Liver (tissue), 9 donors: Measurements from ENCODE around the gene SEMA4B. TPM values are rescaled to one million over a fixed set of nuclear protein-coding genes. Genes with fewer than 3 reads are reported as not detected.

Experiments used
- DNase-seq: peaks from one replicate; pipeline ENCODE4 v3.0.0-alpha.2; 2017; ENCODE audit warnings: low spot score
- H3K27ac ChIP-seq, 2 donors: one replicate each; pipeline ENCODE4 v1.7.0; 2013; ENCODE audit warnings: inconsistent platforms in 2 of 2, low read length in 2 of 2, control low read depth in 1 of 2, low read depth in 1 of 2, mild to moderate bottlenecking in 1 of 2
- H3K27me3 ChIP-seq, 4 donors: one replicate each; pipeline versions ENCODE4 v1.6.1 to v1.7.0; 2013; ENCODE audit warnings: low read length in 3 of 4, inconsistent platforms in 1 of 4, mild to moderate bottlenecking in 1 of 4, moderate library complexity in 1 of 4; ENCODE audit not compliant: control insufficient read depth in 4 of 4, insufficient read depth in 4 of 4
- H3K36me3 ChIP-seq, 4 donors: one replicate each; pipeline versions ENCODE4 v1.6.1 to v1.7.0; 2013; ENCODE audit warnings: low read length in 3 of 4, mild to moderate bottlenecking in 3 of 4, low read depth in 1 of 4, moderate library complexity in 1 of 4; ENCODE audit not compliant: control insufficient read depth in 4 of 4, insufficient read depth in 3 of 4
- H3K4me1 ChIP-seq, 4 donors: one replicate each; pipeline versions ENCODE4 v1.6.1 to v1.7.0; 2013; ENCODE audit warnings: low read length in 3 of 4, mild to moderate bottlenecking in 3 of 4, moderate library complexity in 1 of 4; ENCODE audit not compliant: control insufficient read depth in 4 of 4, insufficient read depth in 4 of 4
- H3K4me3 ChIP-seq, 3 donors: one replicate each; pipeline versions ENCODE4 v1.6.1 to v1.7.0; 2013; ENCODE audit warnings: low read length in 3 of 3, control low read depth in 1 of 3, low read depth in 1 of 3, mild to moderate bottlenecking in 1 of 3
- H3K9ac ChIP-seq, 2 donors: one replicate each; pipeline ENCODE4 v1.7.0; 2013; ENCODE audit warnings: low read length in 2 of 2, mild to moderate bottlenecking in 2 of 2, moderate library complexity in 2 of 2, control low read depth in 1 of 2, low read depth in 1 of 2
- H3K9me3 ChIP-seq, 4 donors: one replicate each; pipeline versions ENCODE4 v1.6.1 to v1.7.0; 2013; ENCODE audit warnings: low read length in 3 of 4; ENCODE audit not compliant: control insufficient read depth in 4 of 4
- CTCF ChIP-seq: fragments of 150-350 bp; IDR thresholded peaks from 2 replicates; pipeline ENCODE4 v1.5.1; 2017; ENCODE audit warnings: improper control_type of control experiment, low read depth, low read length; ENCODE audit not compliant: missing input control
- EGR1 ChIP-seq, 2 donors: IDR thresholded peaks; 2 replicates each; pipeline ENCODE4 v1.6.1; 2016 to 2018; ENCODE audit warnings: antibody characterized with exemption in 2 of 2, low read depth in 2 of 2
- FOXA1 ChIP-seq: IDR thresholded peaks from 2 replicates; pipeline ENCODE4 v1.6.1; 2016; ENCODE audit warnings: antibody characterized with exemption
- FOXA2 ChIP-seq: IDR thresholded peaks from 2 replicates; pipeline ENCODE4 v1.6.1; 2016; ENCODE audit warnings: antibody characterized with exemption
- GABPA ChIP-seq, 2 donors: IDR thresholded peaks in 1 of 2; conservative IDR thresholded peaks in 1 of 2; 2 replicates each; pipeline ENCODE4 v1.6.1; 2016; ENCODE audit warnings: antibody characterized with exemption in 2 of 2, mild to moderate bottlenecking in 1 of 2, moderate library complexity in 1 of 2
- HNF4A ChIP-seq, 2 donors: conservative IDR thresholded peaks; 2 replicates each; pipeline ENCODE4 v1.6.1; 2016; ENCODE audit warnings: antibody characterized with exemption in 2 of 2, mild to moderate bottlenecking in 2 of 2
- HNF4G ChIP-seq: IDR thresholded peaks from 2 replicates; pipeline ENCODE4 v1.6.1; 2016; ENCODE audit warnings: antibody characterized with exemption
- JUND ChIP-seq, 2 donors: IDR thresholded peaks; 2 replicates each; pipeline ENCODE4 v1.6.1; 2016; ENCODE audit warnings: antibody characterized with exemption in 2 of 2
- MAX ChIP-seq: IDR thresholded peaks from 2 replicates; pipeline ENCODE4 v1.6.1; 2016; ENCODE audit warnings: antibody characterized with exemption
- NR2F2 ChIP-seq: IDR thresholded peaks from 2 replicates; pipeline ENCODE4 v1.6.1; 2016; ENCODE audit warnings: antibody characterized with exemption
- RAD21 ChIP-seq, 2 donors: IDR thresholded peaks; 2 replicates each; pipeline ENCODE4 v1.6.1; 2016; ENCODE audit warnings: antibody characterized with exemption in 2 of 2, mild to moderate bottlenecking in 2 of 2
- RXRA ChIP-seq, 2 donors: IDR thresholded peaks; 2 replicates each; pipeline ENCODE4 v1.6.1; 2017 to 2018; ENCODE audit warnings: antibody characterized with exemption in 2 of 2, mild to moderate bottlenecking in 1 of 2
- SP1 ChIP-seq: IDR thresholded peaks from 2 replicates; pipeline ENCODE4 v1.6.1; 2018; ENCODE audit warnings: antibody characterized with exemption, mild to moderate bottlenecking
- TAF1 ChIP-seq: conservative IDR thresholded peaks from 2 replicates; pipeline ENCODE4 v1.6.1; 2016; ENCODE audit warnings: antibody characterized with exemption, mild to moderate bottlenecking
- YY1 ChIP-seq: IDR thresholded peaks from 2 replicates; pipeline ENCODE4 v1.6.1; 2016; ENCODE audit warnings: antibody characterized with exemption, mild to moderate bottlenecking
- WGBS: extraction: QIAGEN DNeasy Blood & Tissue Kit; methylation state at CpG from one replicate; pipeline ENCODE4 v1.1.7; 2013; 5-methylcytosine and 5-hydroxymethylcytosine counted together
- polyA plus RNA-seq, 2 donors: library from polyadenylated mRNA; stranded (reverse) in 1 of 2; unstranded in 1 of 2; fragments of 200-250 nt in 1 of 2; fragments of >200 nt in 1 of 2; fragmentation: Nextera tagmentation in 1 of 2; extraction: Ambion mirVana in 1 of 2; gene quantifications; one replicate each; pipeline versions ENCODE4 v1.2.1 to v1.2.3, GENCODE V29; 2013 to 2015
- total RNA-seq, 2 donors: library from RNA; depleted of rRNA; stranded (reverse); fragments of >200 nt; gene quantifications; one replicate each; pipeline ENCODE4 v1.2.3, GENCODE V29; 2014
- TF ChIP-seq, protein P1 (sequence below): IDR thresholded peaks from 2 replicates; pipeline ENCODE4 v1.6.1; 2016; ENCODE audit warnings: antibody characterized with exemption
- TF ChIP-seq, protein P2 (sequence below): IDR thresholded peaks from 2 replicates; pipeline ENCODE4 v1.6.1; 2016; ENCODE audit warnings: antibody characterized with exemption, mild to moderate bottlenecking
- TF ChIP-seq, protein P3 (sequence below): IDR thresholded peaks from 2 replicates; pipeline ENCODE4 v1.6.1; 2016; ENCODE audit warnings: antibody characterized with exemption
- donor health status: healthy.
- donor health status: healthy.
- donor health status: healthy.
- donor health status: healthy.
- donor health status: healthy.

SEMA4B gene
- total and polyA plus RNA-seq, 4 donors = 14.3 to 52.2 (median 27.0) TPM

- Histone ChIP-seq H3K27ac (peak overlapping the region; percentile 81 to 89), H3K4me1 (peaks cover 11 to 19% (median 14%) of the 10 kb centered on the region in 4 donors), H3K9ac (no peak overlapping the region), H3K36me3 (no peaks in the 10 kb centered on the region), H3K27me3 (no peaks in the 10 kb centered on the region), H3K9me3 (no peaks in the 10 kb centered on the region), H3K4me3 (no peak overlapping the region)
- 100% methylated on average over 1 of the region's 1 CpG for WGBS
- DNase-seq = no peak
- TF ChIP-seq FOXA2 = no peak
- TF ChIP-seq GABPA (IDR thresholded peaks at IDR 0.05 in 1 of 2, conservative IDR thresholded peaks at IDR 0.05 in 1 of 2) = no peak
- no peak for TF ChIP-seq YY1
- TF ChIP-seq EGR1 (IDR thresholded peaks at IDR 0.05; ENCODE audit: low read depth in 2 of 2) = no peak
Observed at GRCh38 chr15:90165157-90165556, 36.0 kb upstream of the SEMA4B start.

- H3K27ac ChIP-seq = peak overlapping the region; percentile 81 to 89
- DNase-seq = no peak
- H3K9ac ChIP-seq = no peak overlapping the region
- no peak overlapping the region for H3K4me3 ChIP-seq
- WGBS = 35% methylated on average over 14 of the region's 14 CpGs
- no peaks in the 10 kb centered on the region for H3K36me3 ChIP-seq
- peaks cover 6 to 12% (median 10%) of the 10 kb centered on the region in 4 donors for H3K4me1 ChIP-seq
- no peak for TF ChIP-seq HNF4G
- no peak for TF ChIP-seq CTCF
- TF ChIP-seq FOXA2 = peak; percentile 39
- peak; percentile 85 to 95 for TF ChIP-seq RXRA (IDR thresholded peaks at IDR 0.05)
- peak; percentile 93 for TF ChIP-seq MAX
- TF ChIP-seq EGR1 (IDR thresholded peaks at IDR 0.05; ENCODE audit: low read depth in 2 of 2) = peak in 1 of 2 donors; percentile 79
- TF ChIP-seq SP1 = peak; percentile 78
- TF ChIP-seq TAF1 = no peak
- peak; percentile 38 for TF ChIP-seq NR2F2
- TF ChIP-seq YY1 = no peak
- peak in 1 of 2 donors; percentile 78 for TF ChIP-seq GABPA (IDR thresholded peaks at IDR 0.05 in 1 of 2, conservative IDR thresholded peaks at IDR 0.05 in 1 of 2)
- peak; percentile 45 to 69 for TF ChIP-seq HNF4A (conservative IDR thresholded peaks at IDR 0.05)
- TF ChIP-seq, protein P1, sequence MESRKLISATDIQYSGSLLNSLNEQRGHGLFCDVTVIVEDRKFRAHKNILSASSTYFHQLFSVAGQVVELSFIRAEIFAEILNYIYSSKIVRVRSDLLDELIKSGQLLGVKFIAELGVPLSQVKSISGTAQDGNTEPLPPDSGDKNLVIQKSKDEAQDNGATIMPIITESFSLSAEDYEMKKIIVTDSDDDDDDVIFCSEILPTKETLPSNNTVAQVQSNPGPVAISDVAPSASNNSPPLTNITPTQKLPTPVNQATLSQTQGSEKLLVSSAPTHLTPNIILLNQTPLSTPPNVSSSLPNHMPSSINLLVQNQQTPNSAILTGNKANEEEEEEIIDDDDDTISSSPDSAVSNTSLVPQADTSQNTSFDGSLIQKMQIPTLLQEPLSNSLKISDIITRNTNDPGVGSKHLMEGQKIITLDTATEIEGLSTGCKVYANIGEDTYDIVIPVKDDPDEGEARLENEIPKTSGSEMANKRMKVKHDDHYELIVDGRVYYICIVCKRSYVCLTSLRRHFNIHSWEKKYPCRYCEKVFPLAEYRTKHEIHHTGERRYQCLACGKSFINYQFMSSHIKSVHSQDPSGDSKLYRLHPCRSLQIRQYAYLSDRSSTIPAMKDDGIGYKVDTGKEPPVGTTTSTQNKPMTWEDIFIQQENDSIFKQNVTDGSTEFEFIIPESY = peak; percentile 46
- peak; percentile 21 for TF ChIP-seq FOXA1
- TF ChIP-seq JUND (IDR thresholded peaks at IDR 0.05) = peak; percentile 78 to 97
- TF ChIP-seq, protein P2, sequence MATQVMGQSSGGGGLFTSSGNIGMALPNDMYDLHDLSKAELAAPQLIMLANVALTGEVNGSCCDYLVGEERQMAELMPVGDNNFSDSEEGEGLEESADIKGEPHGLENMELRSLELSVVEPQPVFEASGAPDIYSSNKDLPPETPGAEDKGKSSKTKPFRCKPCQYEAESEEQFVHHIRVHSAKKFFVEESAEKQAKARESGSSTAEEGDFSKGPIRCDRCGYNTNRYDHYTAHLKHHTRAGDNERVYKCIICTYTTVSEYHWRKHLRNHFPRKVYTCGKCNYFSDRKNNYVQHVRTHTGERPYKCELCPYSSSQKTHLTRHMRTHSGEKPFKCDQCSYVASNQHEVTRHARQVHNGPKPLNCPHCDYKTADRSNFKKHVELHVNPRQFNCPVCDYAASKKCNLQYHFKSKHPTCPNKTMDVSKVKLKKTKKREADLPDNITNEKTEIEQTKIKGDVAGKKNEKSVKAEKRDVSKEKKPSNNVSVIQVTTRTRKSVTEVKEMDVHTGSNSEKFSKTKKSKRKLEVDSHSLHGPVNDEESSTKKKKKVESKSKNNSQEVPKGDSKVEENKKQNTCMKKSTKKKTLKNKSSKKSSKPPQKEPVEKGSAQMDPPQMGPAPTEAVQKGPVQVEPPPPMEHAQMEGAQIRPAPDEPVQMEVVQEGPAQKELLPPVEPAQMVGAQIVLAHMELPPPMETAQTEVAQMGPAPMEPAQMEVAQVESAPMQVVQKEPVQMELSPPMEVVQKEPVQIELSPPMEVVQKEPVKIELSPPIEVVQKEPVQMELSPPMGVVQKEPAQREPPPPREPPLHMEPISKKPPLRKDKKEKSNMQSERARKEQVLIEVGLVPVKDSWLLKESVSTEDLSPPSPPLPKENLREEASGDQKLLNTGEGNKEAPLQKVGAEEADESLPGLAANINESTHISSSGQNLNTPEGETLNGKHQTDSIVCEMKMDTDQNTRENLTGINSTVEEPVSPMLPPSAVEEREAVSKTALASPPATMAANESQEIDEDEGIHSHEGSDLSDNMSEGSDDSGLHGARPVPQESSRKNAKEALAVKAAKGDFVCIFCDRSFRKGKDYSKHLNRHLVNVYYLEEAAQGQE = peak; percentile 51
- TF ChIP-seq, protein P3, sequence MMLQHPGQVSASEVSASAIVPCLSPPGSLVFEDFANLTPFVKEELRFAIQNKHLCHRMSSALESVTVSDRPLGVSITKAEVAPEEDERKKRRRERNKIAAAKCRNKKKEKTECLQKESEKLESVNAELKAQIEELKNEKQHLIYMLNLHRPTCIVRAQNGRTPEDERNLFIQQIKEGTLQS = peak; percentile 76
- peak; percentile 52 to 58 for TF ChIP-seq RAD21 (IDR thresholded peaks at IDR 0.05)
- H3K9me3 ChIP-seq = no peaks in the 10 kb centered on the region
- no peaks in the 10 kb centered on the region for H3K27me3 ChIP-seq
Observed at GRCh38 chr15:90165659-90166489, 35.3 kb upstream of the SEMA4B start.
